GM18520 (cell line): ENCODE measurements around the gene NKX6-1.

Experiments used
- ATAC-seq: cut with Tn5 transposase; IDR thresholded peaks from one replicate; pipeline ENCODE4 v1.9.1; 2021; ENCODE audit not compliant: unreplicated experiment

The NKX6-1 gene

DNA sequence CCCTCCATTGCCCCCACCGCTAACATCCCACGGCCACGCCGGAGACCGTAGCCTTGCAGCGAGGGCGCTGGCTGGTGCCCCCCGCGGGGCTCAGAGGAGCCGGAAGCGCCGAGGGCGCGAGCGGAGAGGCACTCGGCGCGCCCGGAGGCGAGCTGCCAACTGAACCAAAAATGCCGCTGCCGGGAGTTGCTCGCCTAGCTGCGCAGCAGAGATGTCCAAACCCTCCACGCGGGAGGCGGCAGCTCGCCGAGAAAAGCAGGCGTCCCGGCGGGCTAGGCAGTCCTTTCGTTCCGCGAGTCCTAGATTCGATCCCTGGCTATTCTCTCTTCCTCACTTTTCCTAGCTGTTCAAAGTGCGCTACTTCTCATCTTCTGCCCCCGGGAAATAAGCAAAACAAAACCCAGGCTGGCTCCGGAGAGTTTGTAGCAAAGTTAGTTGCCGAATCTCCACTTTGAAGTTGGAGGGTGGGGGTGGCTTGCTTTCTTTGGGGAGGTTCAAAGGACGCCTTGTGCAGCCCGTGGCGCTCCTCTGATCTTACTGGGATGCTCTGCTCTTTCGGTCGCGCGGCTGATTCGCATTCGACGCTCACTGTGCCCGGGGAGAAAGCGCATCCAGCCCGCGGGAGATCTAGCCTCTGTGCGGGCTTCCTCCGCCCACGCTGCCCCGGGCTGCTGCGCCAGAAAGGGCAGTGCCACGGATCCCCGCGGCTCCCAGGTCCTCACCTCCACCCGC is 723 bp downstream of the NKX6-1 start:
- no peak for ATAC-seq

DNA sequence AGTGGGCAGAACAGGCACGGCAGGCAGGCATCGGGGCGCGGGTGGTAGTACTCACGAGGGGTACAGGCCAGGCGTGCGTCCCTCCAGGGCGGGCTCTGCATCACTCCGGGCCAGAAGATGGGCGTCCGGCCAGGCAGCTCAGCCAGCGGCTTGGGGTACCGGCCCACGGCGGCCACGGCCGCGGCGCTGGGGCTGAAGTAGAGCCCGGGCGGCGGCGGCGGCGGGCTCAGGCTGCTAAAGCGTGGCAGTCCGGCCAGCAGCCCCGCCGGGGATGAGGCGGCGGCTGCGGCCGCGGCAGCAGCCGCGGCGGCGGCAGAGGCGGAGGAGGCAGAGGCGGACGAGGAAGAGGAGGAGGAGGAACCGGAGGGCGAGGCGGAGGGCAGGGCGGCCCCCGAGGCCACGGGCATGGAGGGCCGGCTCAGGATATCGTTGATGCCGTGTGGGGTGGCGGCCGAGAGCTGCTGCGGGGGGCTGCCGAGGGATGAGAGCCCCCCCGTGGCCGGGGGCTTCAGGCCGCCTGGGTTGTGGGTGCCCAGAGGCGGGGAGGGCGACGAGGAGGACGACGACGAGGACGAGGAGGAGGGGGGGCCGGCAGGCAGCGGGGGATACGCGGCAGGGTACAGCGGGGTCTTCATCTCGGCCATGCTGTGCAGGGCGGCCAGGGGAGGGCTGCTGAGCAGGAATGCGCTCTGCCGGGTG is 1.4 kb downstream of the NKX6-1 start:
- ATAC-seq, result no peak

GRCh38 chr4:84496706-84497503 is 2.2 kb downstream of the NKX6-1 start:
- ATAC-seq, result no peak

DNA sequence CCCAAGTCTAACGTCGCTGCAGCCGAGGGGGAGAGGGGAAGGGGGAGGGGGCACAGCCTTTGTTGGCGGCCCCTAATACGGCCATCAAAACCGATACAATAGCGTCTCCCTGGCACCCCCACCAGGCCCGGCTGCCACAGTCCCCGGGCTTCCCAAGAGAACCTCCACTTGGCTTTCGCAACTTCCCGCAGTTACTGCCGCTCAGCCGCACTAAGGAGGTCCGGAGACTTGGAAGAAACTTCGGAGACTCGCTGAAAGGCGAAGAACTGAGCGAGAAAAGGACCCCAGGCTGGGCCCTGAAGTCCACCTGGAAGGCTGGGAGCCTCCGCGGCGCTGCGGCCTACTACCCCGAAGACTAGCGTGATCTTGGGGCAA is 2.8 kb downstream of the NKX6-1 start:
- no peak for ATAC-seq

DNA sequence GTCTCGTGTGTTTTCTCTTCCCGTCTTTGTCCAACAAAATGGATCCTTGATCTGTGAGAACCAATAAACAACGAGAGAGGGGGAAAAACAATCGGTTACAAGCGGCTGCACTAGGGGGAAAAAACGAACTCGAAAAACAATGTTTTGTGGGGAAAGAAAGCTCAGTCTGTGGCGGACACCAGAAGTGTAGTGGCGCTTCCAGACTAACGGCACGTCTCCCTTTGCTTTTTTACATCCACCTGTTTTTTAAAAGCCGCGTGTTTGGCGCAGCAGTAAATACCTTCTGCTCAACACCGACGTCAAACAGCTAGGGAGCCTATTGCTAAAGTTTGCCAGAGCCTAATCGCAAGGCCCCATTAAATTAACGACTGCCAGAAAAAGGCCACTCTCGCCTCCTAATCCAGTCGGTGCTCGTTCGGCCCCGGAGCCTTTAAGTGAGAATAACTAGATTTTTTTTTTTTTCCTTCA is 3.3 kb downstream of the NKX6-1 start:
- ATAC-seq, result no peak

- ATAC-seq, result no peak
Measured at GRCh38 chr4:84495118-84495793, 3.8 kb downstream of the NKX6-1 start.

DNA sequence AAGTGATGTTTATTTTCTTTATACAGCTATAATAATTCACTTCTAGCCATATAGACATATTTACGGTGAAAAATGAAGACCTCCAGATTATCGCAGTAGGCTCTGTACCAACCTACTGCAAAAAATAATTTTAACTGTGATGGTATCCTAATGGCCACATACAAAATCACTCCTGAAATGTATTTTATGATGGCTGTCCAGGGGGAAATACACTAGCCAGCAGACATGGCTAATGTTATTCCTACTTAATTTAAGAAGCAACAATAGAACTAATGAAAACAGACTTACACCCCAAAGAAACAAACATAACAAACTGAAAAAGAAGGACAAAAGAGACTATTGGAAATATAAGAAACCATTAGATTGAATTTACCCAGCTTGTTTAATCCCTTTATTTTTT is 4.6 kb downstream of the NKX6-1 start:
- ATAC-seq, result no peak

DNA sequence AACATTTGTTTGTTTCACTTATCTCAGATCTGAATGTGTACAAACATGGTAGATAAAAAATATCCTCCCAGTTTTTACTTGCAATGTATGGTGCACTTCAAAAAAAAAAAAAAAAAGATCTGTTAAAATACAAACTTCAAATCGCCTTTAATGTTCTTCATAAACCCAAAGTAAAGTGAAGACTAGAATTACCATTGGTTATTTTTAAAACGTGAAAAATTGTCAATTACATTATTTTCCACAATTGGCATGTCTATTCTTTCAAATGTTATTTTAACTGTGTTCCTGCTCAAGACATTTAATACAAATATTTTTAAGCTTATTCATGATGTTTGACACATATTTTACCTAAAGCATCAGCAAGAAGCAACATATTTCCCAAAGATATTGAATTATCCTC is 5.0 kb downstream of the NKX6-1 start:
- ATAC-seq, result no peak

DNA sequence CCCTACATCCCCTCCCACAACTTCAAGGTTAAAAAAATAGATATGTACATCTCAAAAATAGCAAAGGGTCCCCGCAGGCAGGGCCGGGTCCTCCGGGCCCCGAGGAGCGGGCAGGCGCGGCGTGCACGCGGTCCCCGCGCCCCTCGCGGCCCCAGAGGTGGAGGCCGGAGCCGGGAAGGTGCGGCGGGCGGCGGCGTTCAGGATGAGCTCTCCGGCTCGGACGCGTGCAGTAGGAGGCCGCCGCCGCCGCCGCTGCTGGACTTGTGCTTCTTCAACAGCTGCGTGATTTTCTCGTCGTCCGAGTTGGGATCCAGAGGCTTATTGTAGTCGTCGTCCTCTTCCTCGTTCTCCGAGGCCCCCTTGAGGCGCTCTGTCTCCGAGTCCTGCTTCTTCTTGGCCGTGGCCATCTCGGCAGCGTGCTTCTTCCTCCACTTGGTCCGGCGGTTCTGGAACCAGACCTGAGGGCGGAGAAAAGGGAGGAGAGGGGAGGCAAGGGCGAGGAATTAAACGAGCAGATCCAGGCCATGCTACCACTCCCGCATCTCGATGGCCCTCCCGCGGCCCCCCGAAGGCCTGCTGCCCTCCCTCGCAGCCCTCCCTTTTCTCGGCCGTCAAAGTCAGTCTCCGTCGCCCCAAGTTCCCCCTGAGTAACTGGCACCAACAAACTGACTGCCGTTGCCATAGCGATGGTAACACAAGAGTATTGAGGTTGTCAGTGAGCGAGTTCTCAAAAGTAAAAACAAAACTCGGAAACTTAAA is 5.8 kb downstream of the NKX6-1 start:
- ATAC-seq, result no peak

DNA sequence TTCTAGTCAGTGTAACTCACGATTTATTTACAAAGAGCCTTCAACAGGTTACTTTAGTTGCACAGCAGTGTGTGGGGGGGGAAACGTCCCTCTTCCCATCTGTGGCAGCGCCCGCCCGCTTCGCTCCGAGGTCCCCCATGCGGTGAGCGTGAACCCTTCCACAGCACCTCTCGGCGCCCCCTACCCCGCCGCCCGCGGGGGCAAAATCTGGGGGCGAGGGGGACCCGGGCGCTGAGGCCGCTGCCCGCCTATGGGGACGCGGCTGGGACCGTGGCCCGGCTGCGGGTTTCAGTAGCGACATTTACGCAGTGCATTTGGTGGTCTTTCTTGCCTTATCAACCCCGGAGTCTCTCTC is 6.4 kb downstream of the NKX6-1 start:
- no peak for ATAC-seq

DNA sequence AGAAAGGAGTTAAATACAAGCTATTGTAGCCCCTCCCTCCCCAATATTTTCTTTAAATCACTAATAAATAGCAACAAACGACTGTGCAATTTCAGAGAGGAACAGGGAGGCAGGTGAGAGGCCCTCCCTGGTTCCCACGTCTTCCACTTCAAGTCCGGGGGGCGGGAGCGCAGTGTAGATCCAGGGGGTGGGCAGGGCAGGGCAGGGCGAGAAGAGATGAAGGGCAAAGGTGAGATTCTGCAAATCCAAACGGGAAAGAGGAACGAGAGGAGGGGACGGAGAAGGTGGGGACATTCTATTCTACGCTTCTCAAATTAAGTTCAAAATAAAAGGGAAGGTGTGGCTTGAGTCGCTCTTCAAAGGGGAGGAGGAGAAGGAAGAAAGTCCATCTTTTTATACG is 6.8 kb downstream of the NKX6-1 start:
- ATAC-seq, result no peak

DNA sequence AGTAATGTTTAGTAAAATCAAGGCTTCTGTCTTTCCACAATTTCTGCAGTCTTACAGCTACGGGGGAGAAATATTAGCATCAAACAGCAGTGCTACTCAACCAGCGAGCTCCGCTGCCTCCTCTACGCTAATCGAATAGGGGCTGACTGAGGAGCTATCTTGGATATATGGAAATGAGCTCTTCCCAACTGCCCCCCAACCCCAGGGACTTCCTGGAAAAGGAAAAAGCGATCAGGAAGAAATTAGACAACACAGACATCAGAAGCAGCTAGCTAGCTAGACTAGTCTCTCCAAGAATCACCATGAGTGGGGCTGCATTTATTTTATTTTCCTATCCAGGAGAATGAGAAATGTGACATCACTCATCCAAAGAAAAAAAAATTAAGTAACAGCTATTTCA is 7.6 kb downstream of the NKX6-1 start:
- no peak for ATAC-seq

DNA sequence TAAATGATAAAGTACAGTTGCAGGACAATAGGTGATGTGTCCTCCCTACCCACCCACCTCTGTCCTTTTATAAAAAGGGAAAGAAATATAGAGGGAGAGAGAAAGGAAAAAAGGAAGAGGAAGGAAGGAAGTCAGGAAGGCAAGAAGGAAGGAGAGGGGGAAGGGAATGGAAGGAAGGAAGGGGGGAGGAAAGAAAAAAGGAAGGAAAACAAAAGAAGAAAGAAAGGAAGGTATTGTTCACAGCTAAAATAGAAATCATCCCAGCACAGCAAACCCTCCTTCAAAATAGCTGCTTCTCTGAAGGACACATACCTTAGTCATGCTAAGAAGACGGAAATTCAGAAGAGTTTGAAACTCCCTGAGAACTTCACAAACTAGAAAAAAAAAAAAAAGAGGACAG is 8.4 kb downstream of the NKX6-1 start:
- no peak for ATAC-seq

GRCh38 chr4:84484236-84484635 is 14.9 kb downstream of the NKX6-1 start:
- ATAC-seq, result no peak

- no peak for ATAC-seq
Measured at GRCh38 chr4:84483688-84484087, 15.4 kb downstream of the NKX6-1 start.

- ATAC-seq, result no peak
Measured at GRCh38 chr4:84482564-84483563, 16.2 kb downstream of the NKX6-1 start.

DNA sequence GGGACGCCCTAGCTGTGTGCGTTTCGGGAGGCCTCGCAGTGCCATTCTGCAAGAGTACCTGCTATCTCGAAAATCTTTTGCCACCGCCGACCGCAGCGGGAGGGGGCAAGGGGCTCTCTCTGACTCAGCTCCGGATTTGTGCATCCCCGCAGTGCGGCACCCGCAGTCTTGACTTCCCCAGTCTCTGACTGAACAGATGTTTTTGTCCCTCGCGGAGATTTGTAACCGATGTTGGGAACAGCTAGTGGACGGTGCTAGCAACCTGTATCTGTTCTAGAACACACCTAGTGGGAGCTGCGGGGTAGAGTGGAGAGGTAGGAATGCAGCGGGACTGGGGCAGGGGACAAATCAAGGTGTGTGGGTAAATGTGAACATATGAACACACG is 17.2 kb downstream of the NKX6-1 start:
- ATAC-seq, result no peak

GRCh38 chr4:84481077-84481859 is 17.8 kb downstream of the NKX6-1 start:
- ATAC-seq, result no peak

GRCh38 chr4:84480082-84480481 is 19.0 kb downstream of the NKX6-1 start:
- ATAC-seq, result no peak
